ENCODE data around the gene TBC1D3I. TPM values are rescaled to one million over a fixed set of nuclear protein-coding genes. Genes with fewer than 3 reads are reported as not detected.
"Not testable (repeated sequence)": the region's sequence is repeated elsewhere in the genome, so short reads cannot be mapped to it uniquely, and the experiment has no call there.

Gene TBC1D3I
- total RNA-seq: not detected
- not detected for polyA plus RNA-seq

DNA sequence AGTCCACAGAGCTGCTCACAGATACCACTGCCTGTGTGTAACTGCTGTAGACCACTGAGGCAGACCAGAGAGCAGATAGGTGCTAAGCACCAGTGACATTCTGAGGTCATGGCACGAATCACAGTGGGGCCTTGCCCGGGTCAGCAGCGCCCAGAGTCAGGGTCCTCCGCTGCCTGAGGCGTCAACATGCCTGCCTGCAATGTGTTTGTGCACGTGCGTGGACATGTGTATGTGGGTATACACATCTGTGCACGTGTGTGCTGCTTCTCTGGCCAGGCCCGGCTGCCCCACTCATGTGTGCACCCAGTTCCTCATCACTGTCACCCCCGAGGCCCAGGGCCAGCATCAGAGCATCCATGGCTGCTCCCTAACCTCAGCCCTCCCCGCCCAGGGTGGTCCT lies at the start of gene TBC1D3I:
TSS of gene TBC1D3I (minus strand) at position 101 of the 400 bp plus-strand sequence. CDS start 1,585 bp downstream, outside the sequence.
- WGBS: no CpG with 5 or more reads among the region's 11 CpGs
- H3K27ac ChIP-seq (ENCODE audit: low read depth); H3K4me3 ChIP-seq (ENCODE audit: low read depth, low read length); H3K36me3 ChIP-seq (ENCODE audit: insufficient read depth); H3K4me1 ChIP-seq (ENCODE audit: insufficient read depth); DNase-seq (ENCODE audit: extremely low spot score): not testable (repeated sequence)

DNA sequence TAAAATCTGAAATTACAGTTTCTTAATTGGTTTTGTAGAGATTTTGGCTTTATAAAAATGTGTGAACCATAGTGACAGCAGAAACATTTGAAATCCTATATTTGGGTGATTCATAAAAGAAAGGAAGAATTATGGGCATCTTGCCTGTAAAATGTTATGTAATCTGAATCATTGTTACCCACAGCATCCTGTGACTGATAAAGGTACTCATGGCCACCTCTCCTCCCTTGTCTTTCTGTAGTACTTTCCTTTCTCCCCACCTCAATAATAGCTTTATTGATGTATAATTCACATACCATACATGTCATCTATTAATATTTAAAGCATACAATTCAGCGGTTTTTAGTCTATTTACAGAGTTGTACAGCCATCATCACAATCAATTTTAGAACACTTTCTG lies 30.8 kb upstream of the TBC1D3I start:
- H3K4me1 ChIP-seq (ENCODE audit: insufficient read depth); DNase-seq (ENCODE audit: extremely low spot score); H3K4me3 ChIP-seq (ENCODE audit: low read depth, low read length); H3K27ac ChIP-seq (ENCODE audit: low read depth); H3K36me3 ChIP-seq (ENCODE audit: insufficient read depth): not testable (repeated sequence)
- no CpG with 5 or more reads among the region's 1 CpG for WGBS

DNA sequence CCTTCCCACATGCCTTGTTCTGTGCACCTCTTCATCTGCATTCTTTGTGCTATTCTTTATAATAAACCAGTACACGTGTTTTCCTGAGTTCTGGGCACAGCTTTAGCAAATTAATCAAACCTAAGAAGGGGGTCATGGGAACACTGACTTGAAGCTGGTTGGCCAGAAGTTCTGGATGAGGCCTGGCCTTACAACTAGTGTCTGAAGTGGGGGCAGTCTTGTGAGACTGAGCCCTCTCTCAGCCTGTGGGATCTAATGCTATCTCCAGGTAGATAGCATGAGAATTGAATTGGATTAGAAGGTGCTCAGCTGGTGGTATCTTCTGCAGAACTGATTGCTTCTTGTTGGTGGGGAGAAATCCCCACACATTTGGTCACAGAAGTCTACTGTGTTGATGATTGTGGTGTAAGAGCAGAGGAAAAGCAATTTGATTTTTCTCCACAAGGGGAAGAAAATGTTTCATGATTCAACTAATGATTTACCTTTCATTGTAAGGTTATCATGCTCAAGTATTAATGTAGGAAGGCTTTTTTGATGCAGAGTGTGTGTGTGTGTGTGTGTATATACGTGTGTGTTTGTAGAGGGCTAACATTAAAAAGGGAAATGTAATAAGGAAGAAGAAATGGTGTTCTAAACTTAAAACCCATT lies 25.7 kb upstream of the TBC1D3I start:
- not testable (repeated sequence) for H3K27ac ChIP-seq (ENCODE audit: low read depth); H3K4me1 ChIP-seq (ENCODE audit: insufficient read depth); H3K36me3 ChIP-seq (ENCODE audit: insufficient read depth); H3K4me3 ChIP-seq (ENCODE audit: low read depth, low read length); DNase-seq (ENCODE audit: extremely low spot score)
- 80% methylated on average over 1 of the region's 2 CpGs for WGBS

DNA sequence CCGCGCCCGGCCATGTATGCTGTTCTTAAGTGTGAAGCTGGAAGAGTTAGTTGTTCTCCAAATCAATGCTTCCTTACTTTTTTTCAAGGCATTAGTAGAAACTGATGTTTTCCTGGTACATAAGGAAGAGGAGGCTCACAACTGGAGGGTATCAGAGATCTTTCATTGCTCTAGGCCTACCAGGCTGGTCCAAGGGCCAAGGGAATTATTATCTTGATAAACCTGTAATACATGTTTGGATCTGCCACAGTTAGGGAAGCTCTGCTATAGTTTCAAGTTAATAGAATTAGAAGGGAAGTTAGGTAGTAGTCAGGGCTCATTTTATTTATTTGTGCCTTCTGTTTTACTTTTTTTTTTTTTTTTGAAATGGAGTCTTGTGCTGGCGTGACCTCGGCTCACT lies 19.8 kb upstream of the TBC1D3I start:
- H3K4me1 ChIP-seq (ENCODE audit: insufficient read depth); H3K36me3 ChIP-seq (ENCODE audit: insufficient read depth): not testable (repeated sequence)
- WGBS: 73% methylated on average over 3 of the region's 5 CpGs

DNA sequence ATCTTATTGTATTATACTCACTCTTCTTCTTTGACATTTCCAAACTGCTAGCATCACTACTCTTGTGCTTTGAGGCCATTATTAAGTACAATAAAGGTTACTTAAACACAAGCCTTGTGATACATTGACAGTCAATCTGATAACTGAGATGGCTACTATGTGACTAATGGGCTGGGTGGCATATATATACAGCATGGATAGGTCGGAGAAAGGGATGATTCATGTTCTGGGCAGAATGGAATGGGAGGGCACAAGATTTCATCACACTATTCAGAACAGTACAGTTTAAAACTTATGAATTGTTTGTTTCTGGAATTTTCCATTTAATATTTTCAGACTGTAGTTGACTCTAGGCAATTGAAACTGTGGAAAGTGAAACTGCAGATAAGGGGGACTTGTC lies 18.9 kb upstream of the TBC1D3I start:
- not testable (repeated sequence) for DNase-seq (ENCODE audit: extremely low spot score); H3K4me1 ChIP-seq (ENCODE audit: insufficient read depth); H3K4me3 ChIP-seq (ENCODE audit: low read depth, low read length); H3K27ac ChIP-seq (ENCODE audit: low read depth); H3K36me3 ChIP-seq (ENCODE audit: insufficient read depth)
- no CpG with 5 or more reads among the region's 1 CpG for WGBS

More for the DNA sequence above, 19.8 kb upstream of the TBC1D3I start:
- not testable (repeated sequence) for DNase-seq (ENCODE audit: extremely low spot score); H3K27ac ChIP-seq (ENCODE audit: low read depth); H3K4me3 ChIP-seq (ENCODE audit: low read depth, low read length)

DNA sequence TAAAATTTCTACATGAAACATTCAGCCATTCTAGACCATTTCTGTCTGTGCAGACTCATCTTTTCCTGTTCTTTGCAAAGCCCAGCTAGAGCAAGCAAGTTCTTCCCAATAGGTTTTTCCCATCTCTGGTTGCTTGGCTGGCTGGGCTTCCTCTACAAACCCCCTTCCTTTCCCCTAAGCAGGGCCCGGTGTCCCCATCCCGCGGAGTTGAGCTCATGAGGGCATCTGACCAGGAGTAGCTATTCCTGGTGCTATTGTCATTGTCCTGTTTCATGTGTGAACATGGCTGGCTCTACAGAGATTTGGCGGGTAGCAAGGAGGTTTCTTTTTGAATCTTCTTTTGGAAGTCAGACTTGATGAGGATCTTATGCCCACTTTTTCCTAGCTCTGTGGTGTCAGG lies 22.3 kb downstream of the TBC1D3I start:
- 78% methylated on average over 3 of the region's 4 CpGs for WGBS
- H3K4me1 ChIP-seq (ENCODE audit: insufficient read depth); DNase-seq (ENCODE audit: extremely low spot score); H3K27ac ChIP-seq (ENCODE audit: low read depth); H3K36me3 ChIP-seq (ENCODE audit: insufficient read depth); H3K4me3 ChIP-seq (ENCODE audit: low read depth, low read length): not testable (repeated sequence)

DNA sequence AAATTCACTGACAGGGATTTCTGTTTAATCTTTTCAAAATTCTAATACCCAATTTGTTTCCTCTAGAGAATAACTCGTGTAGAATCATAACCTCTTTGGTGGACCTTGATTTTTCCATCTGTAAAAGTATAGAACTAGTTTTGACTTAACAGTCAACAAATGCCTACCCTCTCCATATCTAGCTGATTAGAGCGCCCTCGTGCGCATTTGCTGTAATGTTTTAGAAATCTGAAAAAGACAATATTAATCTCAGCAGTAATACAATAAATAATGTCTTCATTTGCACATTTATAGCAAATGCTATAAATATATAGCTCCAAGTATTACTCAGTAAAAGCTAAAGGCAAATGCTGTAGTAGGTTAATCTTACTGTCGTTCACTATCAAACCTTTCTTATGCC lies 34.7 kb downstream of the TBC1D3I start:
- 52% methylated on average over 4 of the region's 5 CpGs for WGBS
- H3K4me3 ChIP-seq (ENCODE audit: low read depth, low read length); DNase-seq (ENCODE audit: extremely low spot score); H3K4me1 ChIP-seq (ENCODE audit: insufficient read depth); H3K36me3 ChIP-seq (ENCODE audit: insufficient read depth); H3K27ac ChIP-seq (ENCODE audit: low read depth): not testable (repeated sequence)

DNA sequence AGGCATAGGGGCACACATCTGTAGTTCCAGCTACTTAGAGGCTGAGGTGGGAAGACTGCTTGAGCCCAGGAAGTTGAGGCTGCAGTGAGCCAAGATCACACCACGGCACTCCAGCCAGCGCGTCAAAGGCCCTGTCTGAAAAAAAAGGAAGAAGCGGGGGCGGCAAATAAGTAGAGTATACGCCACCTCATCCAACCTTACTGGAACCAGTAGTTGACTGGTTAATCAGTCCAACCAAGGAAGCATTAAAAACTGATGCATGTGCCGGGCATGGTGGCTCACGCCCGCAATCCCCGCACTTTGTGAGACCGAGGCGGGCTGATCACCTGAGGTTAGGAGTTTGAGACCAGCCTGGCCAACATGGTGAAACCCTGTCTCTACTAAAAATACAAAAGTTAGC lies 41.4 kb downstream of the TBC1D3I start:
- not testable (repeated sequence) for H3K36me3 ChIP-seq (ENCODE audit: insufficient read depth)

DNA sequence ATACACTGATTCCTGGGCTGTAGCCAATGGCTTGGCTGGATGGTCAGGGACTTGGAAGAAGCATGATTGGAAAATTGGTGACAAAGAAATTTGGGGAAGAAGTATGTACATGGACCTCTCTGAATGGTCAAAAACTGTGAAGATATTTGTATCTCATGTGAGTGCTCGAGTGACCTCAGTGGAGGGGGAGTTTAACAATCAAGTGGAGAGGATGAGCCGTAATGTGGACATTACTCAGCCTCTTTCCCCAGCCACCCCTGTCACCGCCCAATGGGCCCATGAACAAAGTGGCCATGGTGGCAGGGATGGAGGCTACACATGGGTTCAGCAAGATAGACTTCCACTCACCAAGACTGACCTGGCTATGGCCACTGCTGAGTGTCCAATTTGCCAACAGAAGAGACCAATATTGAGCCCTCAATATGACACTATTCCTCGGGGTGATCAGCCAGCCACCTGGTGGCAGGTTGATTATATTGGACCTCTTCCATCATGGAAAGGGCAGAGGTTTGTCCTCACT lies 42.7 kb downstream of the TBC1D3I start:
- not testable (repeated sequence) for H3K4me3 ChIP-seq (ENCODE audit: low read depth, low read length); H3K4me1 ChIP-seq (ENCODE audit: insufficient read depth); DNase-seq (ENCODE audit: extremely low spot score); H3K36me3 ChIP-seq (ENCODE audit: insufficient read depth); H3K27ac ChIP-seq (ENCODE audit: low read depth)
- 82% methylated on average over 4 of the region's 4 CpGs for WGBS

More for the DNA sequence above, 41.4 kb downstream of the TBC1D3I start:
- not testable (repeated sequence) for H3K27ac ChIP-seq (ENCODE audit: low read depth); DNase-seq (ENCODE audit: extremely low spot score); H3K4me1 ChIP-seq (ENCODE audit: insufficient read depth); H3K4me3 ChIP-seq (ENCODE audit: low read depth, low read length)
- 90% methylated on average over 12 of the region's 12 CpGs for WGBS

DNA sequence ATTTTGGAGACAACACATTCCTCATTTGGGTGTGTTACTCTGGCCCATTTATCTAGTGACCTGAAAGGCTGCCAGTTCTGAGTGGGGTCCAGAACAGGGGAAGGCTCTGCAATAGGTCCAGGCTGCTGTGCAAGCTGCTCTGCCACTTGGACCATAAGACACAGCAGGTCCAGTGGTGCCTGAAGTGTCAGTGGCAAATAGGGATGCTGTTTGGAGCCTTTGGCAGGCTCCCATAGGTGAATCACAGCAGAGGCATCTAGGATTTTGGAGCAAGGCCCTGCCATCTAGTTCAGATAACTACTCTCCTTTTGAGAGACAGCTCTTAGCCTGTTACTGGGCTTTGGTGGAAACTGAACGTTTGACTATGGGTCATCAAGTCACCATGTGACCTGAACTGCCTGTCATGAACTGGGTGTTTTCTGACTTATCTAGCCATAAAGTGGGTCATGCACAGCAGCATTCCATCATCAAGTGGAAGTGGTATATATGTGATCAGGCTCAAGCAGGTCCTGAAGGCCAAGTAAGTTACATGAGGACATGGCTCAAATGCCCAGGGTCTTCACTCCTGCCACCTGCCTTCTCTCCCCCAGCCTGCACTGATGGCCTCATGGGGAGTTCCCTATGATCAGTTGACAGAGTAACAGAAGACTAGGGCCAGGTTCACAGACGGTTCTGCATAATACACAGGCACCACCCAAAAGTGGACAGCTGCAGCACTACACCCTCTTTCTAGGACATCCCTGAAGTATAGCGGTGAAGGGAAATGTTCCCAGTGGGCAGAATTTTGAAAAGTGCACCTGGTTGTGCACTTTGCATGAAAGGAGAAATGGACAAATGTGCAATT lies 43.4 kb downstream of the TBC1D3I start:
- H3K36me3 ChIP-seq (ENCODE audit: insufficient read depth); H3K27ac ChIP-seq (ENCODE audit: low read depth); DNase-seq (ENCODE audit: extremely low spot score); H3K4me1 ChIP-seq (ENCODE audit: insufficient read depth); H3K4me3 ChIP-seq (ENCODE audit: low read depth, low read length): not testable (repeated sequence)
- WGBS: 71% methylated on average over 3 of the region's 3 CpGs

DNA sequence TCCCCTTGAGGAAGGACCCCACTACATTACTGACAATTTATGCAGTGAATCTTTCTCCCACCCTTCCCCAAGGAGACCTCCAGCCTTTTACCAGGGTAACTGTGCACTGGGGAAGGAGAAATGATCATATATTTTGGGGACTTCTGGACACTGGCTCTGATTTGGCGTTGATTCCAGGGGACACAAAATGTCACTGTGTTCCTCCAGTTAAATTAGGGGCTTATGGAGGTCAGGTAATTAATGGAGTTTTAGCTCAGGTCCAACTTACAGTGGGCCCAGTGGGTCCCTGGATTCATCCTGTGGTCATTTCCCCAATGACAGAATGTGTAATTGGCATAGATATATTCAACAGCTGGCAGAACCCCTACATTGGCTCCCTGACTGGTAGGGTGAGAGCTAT lies 44.8 kb downstream of the TBC1D3I start:
- DNase-seq (ENCODE audit: extremely low spot score): not testable (repeated sequence)

DNA sequence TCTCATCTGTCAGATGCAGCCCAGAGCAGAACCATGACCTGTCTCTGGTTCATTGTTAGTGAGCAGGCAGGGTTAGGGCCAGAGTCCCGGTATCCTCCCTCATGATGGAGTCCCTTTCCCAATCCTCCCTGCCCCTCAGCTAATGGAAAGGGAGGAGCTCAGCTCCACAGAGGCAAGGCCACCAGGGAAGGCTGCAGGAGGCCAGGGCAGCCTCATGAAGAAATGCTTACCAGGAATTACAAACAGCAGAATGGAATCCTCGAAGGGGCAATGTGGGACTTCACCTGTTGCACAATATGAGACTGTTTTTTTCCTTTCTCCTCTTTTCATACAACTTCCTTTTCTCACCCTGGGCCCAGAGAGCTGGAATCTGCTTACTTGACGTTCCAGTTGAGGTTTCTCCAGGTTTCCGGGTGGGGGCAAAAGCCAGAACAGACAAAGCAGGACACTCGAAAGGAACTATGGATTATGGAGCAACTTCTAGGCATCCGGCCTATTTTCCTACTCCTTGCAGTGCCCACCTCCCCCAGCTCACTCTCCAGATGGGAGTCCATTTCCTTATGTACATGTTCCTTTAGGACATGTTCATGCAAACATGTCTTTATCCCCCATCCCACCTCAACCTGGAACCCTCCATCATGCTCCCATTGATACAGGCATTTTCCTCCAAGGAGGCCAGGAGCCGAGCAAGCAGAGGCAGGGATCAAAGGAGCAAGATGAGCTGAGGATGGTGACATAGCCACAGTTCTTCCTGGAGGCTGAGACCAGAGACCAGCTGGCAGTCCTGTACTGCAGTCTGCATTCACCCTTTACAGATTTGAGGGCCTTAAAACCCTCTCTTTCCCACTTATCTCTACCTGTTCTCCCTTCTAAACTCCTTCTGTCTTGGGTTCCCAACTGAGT lies 48.7 kb downstream of the TBC1D3I start:
- 78% methylated on average over 7 of the region's 7 CpGs for WGBS
- not testable (repeated sequence) for DNase-seq (ENCODE audit: extremely low spot score); H3K4me1 ChIP-seq (ENCODE audit: insufficient read depth); H3K4me3 ChIP-seq (ENCODE audit: low read depth, low read length); H3K27ac ChIP-seq (ENCODE audit: low read depth); H3K36me3 ChIP-seq (ENCODE audit: insufficient read depth)

More for the DNA sequence above, 44.8 kb downstream of the TBC1D3I start:
- H3K27ac ChIP-seq (ENCODE audit: low read depth); H3K36me3 ChIP-seq (ENCODE audit: insufficient read depth); H3K4me1 ChIP-seq (ENCODE audit: insufficient read depth); H3K4me3 ChIP-seq (ENCODE audit: low read depth, low read length): not testable (repeated sequence)
- WGBS: 79% methylated on average over 1 of the region's 1 CpG

DNA sequence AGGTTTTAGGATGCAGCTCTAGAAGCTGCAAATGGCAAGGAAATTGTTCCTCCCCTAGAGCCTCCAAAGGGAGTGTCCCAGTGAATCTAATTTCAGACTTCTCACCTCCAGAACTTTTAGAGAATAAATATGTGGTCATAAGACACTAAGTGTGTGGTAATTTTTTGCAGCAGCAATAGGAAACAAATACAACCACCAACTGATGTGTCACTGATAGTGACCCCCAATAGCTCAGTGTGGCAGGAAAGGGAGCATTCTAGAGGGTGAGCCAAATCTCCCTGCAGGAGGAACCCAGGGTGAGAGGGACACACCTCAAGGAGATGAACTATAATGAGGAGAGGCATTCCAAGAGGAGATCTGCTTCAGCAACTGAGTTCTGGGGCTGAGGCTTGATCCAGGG lies 49.5 kb downstream of the TBC1D3I start:
- Histone ChIP-seq H3K27ac (ENCODE audit: low read depth) (no peak overlapping the region), H3K4me3 (ENCODE audit: low read depth, low read length) (no peak overlapping the region), H3K4me1 (ENCODE audit: insufficient read depth) (no peaks in the 10 kb centered on the region), H3K36me3 (ENCODE audit: insufficient read depth) (no peaks in the 10 kb centered on the region)
- no peak for DNase-seq (ENCODE audit: extremely low spot score)
